Tibial nerve (tissue), 4 donors: ENCODE measurements around the gene TMEM232. TPM values are rescaled to one million over a fixed set of nuclear protein-coding genes. Genes with fewer than 3 reads are reported as not detected.

Experiments
- DNase-seq, 2 donors: peaks; one replicate each; pipeline ENCODE4 v3.0.0-alpha.2; 2019; ENCODE audit warnings: low spot score in 2 of 2
- H3K27ac ChIP-seq, 4 donors: fragments of 200-600 bp; sonication (generic) in 3 of 4; one replicate each; pipeline ENCODE4 v1.5.1; 2017 to 2019; ENCODE audit warnings: mild to moderate bottlenecking in 1 of 4
- H3K27me3 ChIP-seq, 2 donors: fragments of 200-600 bp; sonication (generic) in 1 of 2; one replicate each; pipeline versions ENCODE4 v1.5.1 to v1.6.0; 2017 to 2019
- H3K36me3 ChIP-seq, 3 donors: fragments of 200-600 bp; sonication (generic); one replicate each; pipeline ENCODE4 v1.5.1; 2018 to 2019
- H3K4me1 ChIP-seq, 4 donors: fragments of 200-600 bp; sonication (generic) in 3 of 4; one replicate each; pipeline ENCODE4 v1.5.1; 2017 to 2019
- H3K4me3 ChIP-seq, 4 donors: fragments of 200-600 bp; sonication (generic) in 3 of 4; one replicate each; pipeline ENCODE4 v1.5.1; 2017 to 2019; ENCODE audit warnings: mild to moderate bottlenecking in 1 of 4, moderate library complexity in 1 of 4
- H3K9me3 ChIP-seq, 4 donors: fragments of 200-600 bp; sonication (generic) in 3 of 4; one replicate each; pipeline ENCODE4 v1.5.1; 2017 to 2019
- EP300 ChIP-seq, 2 donors: sonication (generic); formaldehyde crosslinking; IDR thresholded peaks; one replicate each; pipeline ENCODE4 v1.6.1; 2017; ENCODE audit warnings: antibody characterized with exemption in 2 of 2, mild to moderate bottlenecking in 1 of 2
- POLR2A ChIP-seq, 2 donors: fragments of 450-650 bp; IDR thresholded peaks; one replicate each; pipeline ENCODE4 v1.6.1; 2017; ENCODE audit warnings: antibody characterized with exemption in 2 of 2, mild to moderate bottlenecking in 2 of 2, moderate library complexity in 2 of 2
- WGBS, 2 donors: methylation state at CpG; one replicate each; pipeline ENCODE4 v1.1.5; 2018; 5-methylcytosine and 5-hydroxymethylcytosine counted together
- total RNA-seq, 4 donors: library from RNA; depleted of rRNA; stranded (reverse); fragments of >200 nt; gene quantifications; one replicate each; pipeline ENCODE4 v1.1.0, GENCODE V29; 2016
- TF ChIP-seq, protein P1 (sequence below), 5 experiments: fragments of 200-600 bp in 3 of 5; fragments of 450-650 bp in 2 of 5; sonication (generic) in 3 of 5; IDR thresholded peaks; one replicate each; pipeline ENCODE4 v1.5.1; 2016 to 2019; ENCODE audit warnings: antibody characterized with exemption in 5 of 5, mild to moderate bottlenecking in 3 of 5, moderate library complexity in 2 of 5

The TMEM232 gene
- total RNA-seq, 4 donors from 2014 or later = 1.7 to 14.4 (median 4.1) TPM

DNA sequence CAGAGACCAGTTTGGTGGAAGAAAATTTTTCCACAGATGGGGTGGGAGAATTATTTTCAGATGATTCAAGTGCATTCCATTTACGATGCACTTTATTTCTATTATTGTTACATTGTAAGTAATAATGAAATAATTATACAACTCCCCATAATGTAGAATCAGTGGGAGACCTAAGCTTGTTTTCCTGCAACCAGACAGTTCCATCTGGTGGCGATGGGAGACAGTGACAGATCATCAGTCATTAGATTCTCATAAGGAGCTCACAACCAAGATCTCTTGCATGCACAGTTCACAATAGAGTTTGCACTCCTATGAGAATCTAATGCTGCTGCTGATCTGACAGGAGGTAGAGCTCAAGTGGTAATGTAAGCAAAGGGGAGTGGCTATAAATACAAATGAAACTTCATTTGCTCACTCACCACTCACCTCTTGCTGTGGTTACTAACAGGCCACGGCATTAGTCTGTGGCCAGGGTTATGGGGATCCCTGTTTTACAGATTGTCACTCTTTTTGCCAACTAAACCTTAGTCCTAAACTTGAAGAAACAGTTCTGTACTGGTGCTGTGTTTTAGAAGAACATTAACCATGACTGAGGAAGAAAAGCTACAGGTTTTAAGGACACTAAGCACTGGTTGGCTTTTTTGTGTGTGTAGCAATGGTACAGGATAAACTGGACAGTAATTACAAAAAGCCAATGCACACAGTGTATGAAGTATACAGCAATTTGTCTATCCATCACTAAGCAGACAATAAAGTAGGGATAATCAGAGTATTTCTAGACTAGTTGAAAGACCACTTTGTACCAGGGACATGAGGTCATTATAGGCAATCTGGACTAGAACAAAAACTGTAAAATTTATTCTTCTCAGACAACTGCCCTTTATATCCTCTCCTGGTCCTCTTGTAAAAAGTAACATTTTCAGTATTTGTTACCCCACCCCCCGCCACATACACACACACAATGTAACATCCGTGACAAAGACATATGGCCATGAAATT, 9.9 kb downstream of the TMEM232 start:
- H3K4me1 ChIP-seq = no peaks in the 10 kb centered on the region
- 65 to 67% methylated on average over 5 of the region's 5 CpGs for WGBS, 2 donors
- TF ChIP-seq POLR2A (IDR thresholded peaks at IDR 0.05) (no peak), EP300 (IDR thresholded peaks at IDR 0.05) (no peak)
- TF ChIP-seq, protein P1, sequence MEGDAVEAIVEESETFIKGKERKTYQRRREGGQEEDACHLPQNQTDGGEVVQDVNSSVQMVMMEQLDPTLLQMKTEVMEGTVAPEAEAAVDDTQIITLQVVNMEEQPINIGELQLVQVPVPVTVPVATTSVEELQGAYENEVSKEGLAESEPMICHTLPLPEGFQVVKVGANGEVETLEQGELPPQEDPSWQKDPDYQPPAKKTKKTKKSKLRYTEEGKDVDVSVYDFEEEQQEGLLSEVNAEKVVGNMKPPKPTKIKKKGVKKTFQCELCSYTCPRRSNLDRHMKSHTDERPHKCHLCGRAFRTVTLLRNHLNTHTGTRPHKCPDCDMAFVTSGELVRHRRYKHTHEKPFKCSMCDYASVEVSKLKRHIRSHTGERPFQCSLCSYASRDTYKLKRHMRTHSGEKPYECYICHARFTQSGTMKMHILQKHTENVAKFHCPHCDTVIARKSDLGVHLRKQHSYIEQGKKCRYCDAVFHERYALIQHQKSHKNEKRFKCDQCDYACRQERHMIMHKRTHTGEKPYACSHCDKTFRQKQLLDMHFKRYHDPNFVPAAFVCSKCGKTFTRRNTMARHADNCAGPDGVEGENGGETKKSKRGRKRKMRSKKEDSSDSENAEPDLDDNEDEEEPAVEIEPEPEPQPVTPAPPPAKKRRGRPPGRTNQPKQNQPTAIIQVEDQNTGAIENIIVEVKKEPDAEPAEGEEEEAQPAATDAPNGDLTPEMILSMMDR (IDR thresholded peaks at IDR 0.05) = peak in 2 of 5 experiments; percentile 7 to 12

GRCh38 chr5:110707260-110707844, 19.1 kb downstream of the TMEM232 start:
- TF ChIP-seq POLR2A (IDR thresholded peaks at IDR 0.05) (no peak), EP300 (IDR thresholded peaks at IDR 0.05) (no peak)
- TF ChIP-seq, protein P1 (IDR thresholded peaks at IDR 0.05) = no peak

More for the DNA sequence above, 9.9 kb downstream of the TMEM232 start:
- Histone ChIP-seq H3K4me3 (no peak overlapping the region), H3K36me3 (no peaks in the 10 kb centered on the region), H3K27me3 (no peaks in the 10 kb centered on the region), H3K9me3 (no peaks in the 10 kb centered on the region), H3K27ac (no peak overlapping the region)
- no peak for DNase-seq

GRCh38 chr5:110705349-110705748, 21.1 kb downstream of the TMEM232 start:
- no peak overlapping the region for H3K4me3 ChIP-seq
- TF ChIP-seq, protein P1 (IDR thresholded peaks at IDR 0.05) = no peak
- TF ChIP-seq POLR2A (IDR thresholded peaks at IDR 0.05) (no peak), EP300 (IDR thresholded peaks at IDR 0.05) (no peak)
- no peaks in the 10 kb centered on the region for H3K9me3 ChIP-seq
- no peak for DNase-seq
- H3K27ac ChIP-seq = no peak overlapping the region
- no peaks in the 10 kb centered on the region for H3K27me3 ChIP-seq
- peaks cover 0 to 11% (median 0%) of the 10 kb centered on the region in 4 donors for H3K4me1 ChIP-seq
- H3K36me3 ChIP-seq = no peaks in the 10 kb centered on the region

More at GRCh38 chr5:110707260-110707844, 19.1 kb downstream of the TMEM232 start:
- H3K4me3 ChIP-seq = no peak overlapping the region
- peaks cover 0 to 7% (median 0%) of the 10 kb centered on the region in 4 donors for H3K4me1 ChIP-seq
- no peaks in the 10 kb centered on the region for H3K9me3 ChIP-seq
- no peak overlapping the region for H3K27ac ChIP-seq
- DNase-seq = no peak
- 59 to 71% methylated on average over 3 of the region's 3 CpGs for WGBS, 2 donors
- no peaks in the 10 kb centered on the region for H3K27me3 ChIP-seq
- no peaks in the 10 kb centered on the region for H3K36me3 ChIP-seq

DNA sequence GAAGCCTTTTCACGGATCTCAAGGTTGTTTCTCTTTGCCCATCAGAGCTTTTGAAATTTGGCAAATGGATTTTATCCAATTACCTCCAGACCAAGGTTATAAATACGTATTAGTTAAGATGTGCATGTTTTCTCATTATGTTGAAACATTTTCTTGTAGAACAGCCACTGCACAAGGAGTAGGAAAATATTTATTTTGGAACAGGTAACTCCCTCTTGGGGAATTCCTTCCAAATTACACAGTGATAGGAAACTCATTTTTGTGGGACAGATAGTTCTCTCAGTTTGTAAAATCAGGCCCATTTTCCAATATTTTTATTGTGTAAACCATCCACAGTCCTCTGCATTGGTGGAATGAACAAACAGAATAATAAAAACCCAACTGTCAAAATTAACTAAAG, 23.0 kb downstream of the TMEM232 start:
- WGBS, 2 donors = 51 to 56% methylated on average over 2 of the region's 2 CpGs
- no peak overlapping the region for H3K4me3 ChIP-seq

More for the DNA sequence above, 23.0 kb downstream of the TMEM232 start:
- no peaks in the 10 kb centered on the region for H3K36me3 ChIP-seq
- no peaks in the 10 kb centered on the region for H3K27me3 ChIP-seq
- H3K27ac ChIP-seq = peak overlapping the region in 2 of 4 donors; percentile 17 to 71
- peaks cover 0 to 11% (median 0%) of the 10 kb centered on the region in 4 donors for H3K4me1 ChIP-seq
- TF ChIP-seq, protein P1 (IDR thresholded peaks at IDR 0.05) = peak in 1 of 5 experiments; percentile 12
- no peak for TF ChIP-seq POLR2A (IDR thresholded peaks at IDR 0.05)
- peak in 1 of 2 donors; percentile 54 for TF ChIP-seq EP300 (IDR thresholded peaks at IDR 0.05)
- DNase-seq = no peak
- H3K9me3 ChIP-seq = no peaks in the 10 kb centered on the region
